K562 (cell line): ENCODE measurements around the gene TRAPPC2L. TPM values are rescaled to one million over a fixed set of nuclear protein-coding genes. Genes with fewer than 3 reads are reported as not detected.

Source experiments
- ATAC-seq: fragments of 200-7000 bp; cut with Tn5 transposase; 3 replicates; pipeline ENCODE4 v1.9.1; 2020; ENCODE audit warnings: moderate library complexity
- BruUV-seq: library from RNA; stranded (reverse); fragments of 400-500 nt; replicated peaks from 2 replicates; lab custom pipeline; 2021; lab: Mats Ljungman, UMichigan
- CTCF ChIA-PET: fragments of 300-600 bp; formaldehyde crosslinking; extraction: SDS; loops from one replicate; lab custom pipeline; 2021; ENCODE audit warnings: low intra/inter-chr PET ratio; lab: Yijun Ruan, JAX
- POLR2A ChIA-PET: fragments of 300-600, 350-650 bp; sonication (Branson Sonifier 250); formaldehyde crosslinking; extraction: SDS; loops from one replicate; lab custom pipeline; 2021; ENCODE audit warnings: antibody characterized with exemption, inconsistent platforms; lab: Yijun Ruan, JAX
- DNase-seq, 4 experiments: peaks; one replicate each; pipeline versions ENCODE4 v3.0.0 to v3.0.0-alpha.2; 2011 to 2018; ENCODE audit warnings: low spot score in 3 of 4, mixed read lengths in 3 of 4; ENCODE audit errors: extremely low read depth in 1 of 4
- FAIRE-seq: peaks from 2 replicates; lab custom pipeline; 2011; peaks lifted over from hg19 to GRCh38; lab: Jason Lieb, UNC
- H2AFZ ChIP-seq: 2 replicates; pipeline ENCODE4 v1.6.0; 2011; ENCODE audit warnings: low read depth, low read length, control low read depth, inconsistent platforms
- H3K27ac ChIP-seq: fragments of 200-600 bp; 3 replicates; pipeline ENCODE4 v1.8.0; 2011; ENCODE audit warnings: low read depth, mild to moderate bottlenecking, control low read depth, inconsistent platforms, low read length, moderate library complexity, mixed read lengths; ENCODE audit errors: extremely low read depth
- H3K27me3 ChIP-seq, 2 experiments: fragments of 300-600 bp in 1 of 2; 2 replicates in 1 of 2; 3 replicates in 1 of 2; pipeline versions ENCODE4 v1.6.0 to v1.8.0; 2011; ENCODE audit warnings: inconsistent platforms in 2 of 2, low read length in 2 of 2, mild to moderate bottlenecking in 1 of 2, mixed read lengths in 1 of 2, moderate library complexity in 1 of 2; ENCODE audit not compliant: control insufficient read depth in 2 of 2, insufficient read depth in 2 of 2
- H3K36me3 ChIP-seq: fragments of 300-600 bp; 3 replicates; pipeline ENCODE4 v1.8.0; 2011; ENCODE audit warnings: mild to moderate bottlenecking, low read length, inconsistent platforms; ENCODE audit not compliant: control insufficient read depth, insufficient read depth
- H3K4me1 ChIP-seq, 2 experiments: fragments of 200-600 bp in 1 of 2; replicated peaks in 1 of 2; 2 replicates in 1 of 2; 3 replicates in 1 of 2; pipeline versions ENCODE4 v1.5.1 to v1.8.0; 2011; ENCODE audit warnings: inconsistent platforms in 2 of 2, low read length in 2 of 2, mild to moderate bottlenecking in 1 of 2, mixed read lengths in 1 of 2, moderate library complexity in 1 of 2; ENCODE audit not compliant: control insufficient read depth in 2 of 2, insufficient read depth in 2 of 2
- H3K4me2 ChIP-seq: 2 replicates; pipeline ENCODE4 v1.6.1; 2011; ENCODE audit warnings: low read length, control low read depth, inconsistent platforms, mixed read lengths; ENCODE audit not compliant: insufficient read depth
- H3K4me3 ChIP-seq: fragments of 200-600 bp; sonication (generic), shearing (Covaris generic); 2 replicates; pipeline ENCODE4 v1.5.1; 2016; ENCODE audit warnings: control low read depth, inconsistent platforms
- H3K79me2 ChIP-seq: fragments of 200-600 bp; 3 replicates; pipeline ENCODE4 v1.8.0; 2011; ENCODE audit warnings: low read length, inconsistent platforms; ENCODE audit not compliant: control insufficient read depth, insufficient read depth
- H3K9ac ChIP-seq, 2 experiments: 2 replicates each; pipeline versions ENCODE4 v1.6.0 to v1.6.1; 2011; ENCODE audit warnings: low read depth in 2 of 2, low read length in 2 of 2, control low read depth in 1 of 2, inconsistent platforms in 1 of 2, mild to moderate bottlenecking in 1 of 2, mixed read lengths in 1 of 2; ENCODE audit not compliant: insufficient read depth in 1 of 2
- H3K9me1 ChIP-seq: one replicate; pipeline ENCODE4 v1.6.0; 2011; ENCODE audit warnings: inconsistent platforms, mild to moderate bottlenecking, low read length, moderate library complexity; ENCODE audit not compliant: control insufficient read depth, insufficient read depth
- H3K9me3 ChIP-seq: replicated peaks from 2 replicates; pipeline ENCODE4 v1.5.1; 2011; ENCODE audit warnings: low read depth, low read length, inconsistent platforms; ENCODE audit not compliant: control insufficient read depth, insufficient read depth
- H4K20me1 ChIP-seq: replicated peaks from 2 replicates; pipeline ENCODE4 v1.6.1; 2011; ENCODE audit warnings: low read length, inconsistent platforms, mixed read lengths; ENCODE audit not compliant: control insufficient read depth, insufficient read depth
- POLR3A ChIP-seq: IDR thresholded peaks from 2 replicates; pipeline ENCODE4 v1.6.1; 2011; ENCODE audit warnings: borderline replicate concordance, mild to moderate bottlenecking, moderate library complexity; ENCODE audit not compliant: insufficient read length, insufficient read depth; ENCODE audit errors: extremely low read depth
- ZFP36 ChIP-seq: fragments of 150-350 bp; IDR thresholded peaks from 2 replicates; pipeline ENCODE4 v1.6.1; 2018; ENCODE audit warnings: low read length, low read depth; ENCODE audit not compliant: partially characterized antibody
- ZNF263 ChIP-seq: sonication (generic); formaldehyde crosslinking; IDR thresholded peaks from 2 replicates; pipeline ENCODE4 v1.8.0; 2022; ENCODE audit warnings: mild to moderate bottlenecking, missing genetic modification reagents, borderline replicate concordance
- ZNF436 ChIP-seq: fragments of 250-450, 450-650 bp; sonication (Bioruptor Pico); formaldehyde crosslinking; IDR thresholded peaks from 2 replicates; pipeline ENCODE4 v1.7.0; 2020; ENCODE audit warnings: mild to moderate bottlenecking
- WGBS: fragments of 100-300 bp; shearing (Covaris generic); methylation state at CpG from one replicate; pipeline ENCODE4 v1.1.6; 2016; ENCODE audit warnings: low coverage, mixed read lengths; ENCODE audit not compliant: insufficient coverage; ENCODE audit errors: missing lambda C conversion rate; 5-methylcytosine and 5-hydroxymethylcytosine counted together
- in situ Hi-C: fragments of 300-500 bp; cut with MboI; formaldehyde crosslinking; loops from 4 replicates; pipeline ENCODE4 v1.15.0; 2018; ENCODE audit warnings: inconsistent platforms, mixed read lengths
- intact Hi-C: fragments of 100-400 bp; cut with micrococcal nuclease; formaldehyde crosslinking; loops from 2 replicates; pipeline ENCODE4 v1.14.2; 2022
- polyA plus RNA-seq, 8 experiments: library from polyadenylated mRNA; depleted of rRNA in 4 of 8; stranded (reverse) in 5 of 8; unstranded in 3 of 8; fragments of >200 nt; fragmentation: Nextera tagmentation in 2 of 8; fragmentation: Illumina TruSeq in 1 of 8; extraction: Ambion mirVana in 2 of 8; extraction: Trizol in 1 of 8; gene quantifications; 2 replicates each; pipeline versions ENCODE4 v1.2.1 to v1.2.3, GENCODE V29; 2011 to 2014; ENCODE audit warnings: inconsistent platforms in 1 of 8, missing spikeins in 1 of 8
- total RNA-seq, 7 experiments: library from RNA; depleted of rRNA in 6 of 7; stranded (reverse); fragments of >200 nt in 6 of 7; fragmentation: Illumina TruSeq in 2 of 7; extraction: Trizol in 2 of 7; gene quantifications; 2 replicates each; pipeline versions ENCODE4 v1.2.1 to v1.2.3, GENCODE V29; 2011 to 2021; ENCODE audit warnings: low replicate concordance in 1 of 7

Gene TRAPPC2L
- total and polyA plus RNA-seq, 9 of the 15 experiments (the other 6 are each of a cell fraction or from before 2014, with no cell fraction given): 60.4 to 398 (median 97.5) TPM

GRCh38 chr16:88839745-88840599 lies 17.0 kb upstream of the TRAPPC2L start:
- intact Hi-C loops: no loop called here
- Histone ChIP-seq H3K27me3 (no peaks in the 10 kb centered on the region), H4K20me1 (no peaks in the 10 kb centered on the region)
- 87% methylated on average over 19 of the region's 24 CpGs for WGBS
- TF ChIP-seq ZNF436 (peak; percentile 56; the same call in 1 of the 2 replicates), ZNF263 (CRISPR knock-in tag) (peak; percentile 43; the same call in 1 of the 2 replicates), ZFP36 (peak; percentile 90), POLR3A (no peak)
- TF ChIP-seq, all 486 proteins: peak for 3
- no TSS peak for BruUV-seq
- H3K4me2 ChIP-seq: no peak overlapping the region
- peak overlapping the region in 1 of 2 experiments; percentile 42; a peak in 1 of 4 replicates for H3K9ac ChIP-seq
- no peaks in the 10 kb centered on the region for H3K79me2 ChIP-seq
- FAIRE-seq: no peak
- H3K9me3 ChIP-seq: no peaks in the 10 kb centered on the region
- H3K9me1 ChIP-seq: no peaks in the 10 kb centered on the region
- H3K36me3 ChIP-seq: no peaks in the 10 kb centered on the region; the same call in 2 of the 3 replicates
- peaks cover 0 to 47% of the 10 kb centered on the region in 2 experiments; a peak in 2 of 5 replicates for H3K4me1 ChIP-seq
- ATAC-seq: no peak
- DNase-seq: no peak
- no peak overlapping the region for H3K4me3 ChIP-seq
- H3K27ac ChIP-seq: no peak overlapping the region; the same call in 2 of the 3 replicates
- in situ Hi-C loops: no loop called here
- H2AFZ ChIP-seq: no peak overlapping the region
- ChIA-PET POLR2A (interaction anchor here (0.5 to 1.0 kb wide), 4 partner anchors 8 to 87 kb away, joined by 3 to 4 read pairs (median 4); no protein-coding TSS in a partner anchor), CTCF (no interaction called here)
